Epithelial cell of proximal tubule (primary cell): ENCODE measurements around the gene CLDN8. TPM values are rescaled to one million over a fixed set of nuclear protein-coding genes. Genes with fewer than 3 reads are reported as not detected.
A peak's percentile ranks its signal among the peaks of the same experiment; 100 is the strongest.

Experiments
- DNase-seq: peaks from one replicate; pipeline ENCODE4 v3.0.0-alpha.2; 2011; ENCODE audit warnings: low read depth
- H3K4me3 ChIP-seq: 2 replicates; pipeline ENCODE4 v1.5.1; 2011; ENCODE audit warnings: low read depth, mild to moderate bottlenecking, low read length
- total RNA-seq: library from RNA; depleted of rRNA; stranded (reverse); fragments of >200 nt; gene quantifications from 2 replicates; pipeline ENCODE4 v1.2.3, GENCODE V29; 2015
- TF ChIP-seq, protein P1 (sequence below): conservative IDR thresholded peaks from 2 replicates; pipeline ENCODE4 v1.5.1; 2012; ENCODE audit warnings: low read depth, mild to moderate bottlenecking, low read length

Gene CLDN8
- total RNA-seq, 1 donor from 2014 or later: not detected

DNA sequence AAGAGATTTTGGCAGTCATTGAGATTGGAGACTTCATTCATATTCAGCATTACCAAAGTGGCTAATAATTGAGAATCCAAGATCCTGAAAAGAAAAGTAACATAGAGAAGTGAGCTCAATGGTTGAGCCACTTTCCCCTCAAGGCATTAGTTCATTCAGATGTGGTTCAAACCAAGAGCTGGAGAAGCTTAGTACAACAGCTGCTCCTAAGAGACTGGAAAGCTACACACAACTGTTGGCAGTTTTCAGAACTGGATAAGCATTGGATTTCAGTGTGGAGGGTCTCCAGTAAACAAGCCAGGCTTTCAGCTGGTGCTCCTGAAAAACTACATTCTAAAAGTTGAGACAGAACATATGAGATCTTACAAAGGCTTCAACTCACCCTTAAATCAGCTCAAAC is 29.2 kb upstream of the CLDN8 start:
- TF ChIP-seq, protein P1, sequence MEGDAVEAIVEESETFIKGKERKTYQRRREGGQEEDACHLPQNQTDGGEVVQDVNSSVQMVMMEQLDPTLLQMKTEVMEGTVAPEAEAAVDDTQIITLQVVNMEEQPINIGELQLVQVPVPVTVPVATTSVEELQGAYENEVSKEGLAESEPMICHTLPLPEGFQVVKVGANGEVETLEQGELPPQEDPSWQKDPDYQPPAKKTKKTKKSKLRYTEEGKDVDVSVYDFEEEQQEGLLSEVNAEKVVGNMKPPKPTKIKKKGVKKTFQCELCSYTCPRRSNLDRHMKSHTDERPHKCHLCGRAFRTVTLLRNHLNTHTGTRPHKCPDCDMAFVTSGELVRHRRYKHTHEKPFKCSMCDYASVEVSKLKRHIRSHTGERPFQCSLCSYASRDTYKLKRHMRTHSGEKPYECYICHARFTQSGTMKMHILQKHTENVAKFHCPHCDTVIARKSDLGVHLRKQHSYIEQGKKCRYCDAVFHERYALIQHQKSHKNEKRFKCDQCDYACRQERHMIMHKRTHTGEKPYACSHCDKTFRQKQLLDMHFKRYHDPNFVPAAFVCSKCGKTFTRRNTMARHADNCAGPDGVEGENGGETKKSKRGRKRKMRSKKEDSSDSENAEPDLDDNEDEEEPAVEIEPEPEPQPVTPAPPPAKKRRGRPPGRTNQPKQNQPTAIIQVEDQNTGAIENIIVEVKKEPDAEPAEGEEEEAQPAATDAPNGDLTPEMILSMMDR: no peak
- DNase-seq: no peak

GRCh38 chr21:30243691-30244090 is 27.8 kb upstream of the CLDN8 start:
- DNase-seq: no peak
- TF ChIP-seq, protein P1: no peak
- no peak overlapping the region for H3K4me3 ChIP-seq

More for the DNA sequence above, 29.2 kb upstream of the CLDN8 start:
- no peak overlapping the region for H3K4me3 ChIP-seq

- no peak for DNase-seq
- H3K4me3 ChIP-seq: no peak overlapping the region
- TF ChIP-seq, protein P1: no peak
These were observed 24.8 kb upstream of the CLDN8 start for GRCh38 chr21:30240661-30241060.

DNA sequence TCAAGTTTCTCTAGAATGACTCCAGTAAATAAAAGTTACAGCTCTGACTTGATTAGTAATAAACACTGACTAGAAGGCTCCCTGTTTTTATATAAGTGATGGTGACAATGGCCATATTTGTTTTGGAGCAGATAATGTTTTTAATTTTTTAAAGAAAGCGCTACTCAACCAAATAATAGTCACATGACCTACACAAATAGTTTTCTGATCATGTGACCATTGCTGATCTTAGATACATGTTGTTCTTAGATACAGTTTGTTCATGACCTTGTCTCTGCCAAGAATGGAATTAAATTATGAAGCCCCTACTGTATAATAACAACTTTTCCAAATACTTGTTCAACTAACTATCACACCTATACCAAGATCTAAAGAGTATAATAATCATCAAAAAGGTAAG is 22.3 kb upstream of the CLDN8 start:
- no peak overlapping the region for H3K4me3 ChIP-seq
- no peak for DNase-seq
- TF ChIP-seq, protein P1: no peak

DNA sequence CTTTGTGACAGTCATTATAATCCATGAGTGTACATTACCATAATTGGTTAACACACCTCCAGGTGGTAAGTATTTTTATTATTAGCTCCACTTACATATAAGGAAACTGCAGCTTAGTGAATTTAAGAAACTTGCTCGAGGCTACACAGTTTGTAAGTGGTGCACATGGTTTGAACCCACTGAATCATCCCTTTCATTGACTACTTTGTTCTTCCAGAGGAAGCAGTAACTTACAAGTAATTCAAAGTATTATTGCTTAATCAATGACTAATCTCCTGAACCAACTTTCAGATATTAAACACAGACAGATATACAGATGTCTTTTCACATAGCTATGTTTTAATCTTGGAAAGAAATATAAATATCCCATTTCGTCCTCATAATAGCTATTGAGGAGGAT is 18.7 kb upstream of the CLDN8 start:
- TF ChIP-seq, protein P1: no peak
- peak; percentile 12 for DNase-seq
- H3K4me3 ChIP-seq: no peak overlapping the region

DNA sequence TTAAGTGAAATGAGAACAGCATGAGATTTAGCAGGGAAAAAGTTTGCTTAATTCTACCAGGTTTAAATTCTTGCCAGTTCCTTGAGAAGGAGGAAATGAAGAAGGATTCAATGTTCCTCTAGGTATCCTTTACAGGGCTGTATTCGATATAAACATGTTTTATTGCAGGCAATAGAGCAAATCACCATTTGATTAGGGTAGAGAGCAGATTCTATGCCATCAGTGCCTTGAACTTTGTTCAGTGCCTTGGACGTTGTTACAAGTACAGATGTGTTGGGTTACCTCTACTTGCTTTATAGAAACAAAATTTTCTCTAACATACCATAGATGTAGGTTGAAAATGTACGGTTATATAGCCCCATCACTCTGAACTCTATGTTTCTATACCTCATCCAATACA is 18.2 kb upstream of the CLDN8 start:
- H3K4me3 ChIP-seq: no peak overlapping the region
- no peak for DNase-seq
- TF ChIP-seq, protein P1: no peak

GRCh38 chr21:30233228-30234020 is 17.5 kb upstream of the CLDN8 start:
- TF ChIP-seq, protein P1: no peak
- DNase-seq: no peak

More at GRCh38 chr21:30233228-30234020, 17.5 kb upstream of the CLDN8 start:
- H3K4me3 ChIP-seq: no peak overlapping the region
